ENCODE results near the gene TRPM8. TPM values are rescaled to one million over a fixed set of nuclear protein-coding genes. Genes with fewer than 3 reads are reported as not detected.

TRPM8 gene
- total RNA-seq, 1 experiment from 2014 or later: 3.9 TPM

DNA sequence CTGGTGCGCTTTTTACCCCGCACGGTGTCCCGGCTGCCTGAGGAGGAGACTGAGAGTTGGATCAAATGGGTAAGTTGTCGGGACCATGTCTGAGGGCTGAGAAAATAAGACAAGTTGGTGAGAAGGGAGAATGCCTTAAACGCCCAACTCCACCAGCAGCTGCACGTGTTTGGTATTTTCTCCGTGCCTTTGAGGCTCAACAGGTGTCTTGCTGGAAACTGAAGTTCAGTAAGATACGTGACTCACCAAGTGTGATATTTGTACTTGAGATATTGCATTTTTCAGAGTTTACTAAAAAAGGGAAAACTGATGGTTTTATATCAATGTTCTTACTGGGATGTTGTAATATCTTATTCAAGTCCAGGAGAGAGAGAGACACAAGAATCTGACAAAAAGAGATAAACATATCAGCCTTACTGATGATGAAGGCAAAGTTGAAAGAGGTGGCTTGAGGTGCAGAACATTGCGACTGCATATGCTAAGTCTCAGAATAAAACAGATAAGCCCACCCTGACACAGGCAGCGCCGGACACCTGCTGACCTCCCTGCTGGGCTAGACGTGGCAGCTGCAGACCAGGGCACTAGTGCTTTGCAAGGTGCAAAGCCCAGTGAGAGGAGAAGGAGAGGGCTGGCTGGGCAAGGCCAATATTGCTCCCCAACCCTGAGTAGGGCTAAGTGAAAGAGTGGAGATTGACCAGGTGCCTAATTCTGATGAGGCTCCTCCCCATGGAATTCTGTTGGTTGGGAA, 33.1 kb downstream of the TRPM8 start:
- Histone ChIP-seq H3K4me1 (ENCODE audit: control insufficient read depth, insufficient read depth, low read length) (no peaks in the 10 kb centered on the region), H3K27ac (ENCODE audit: low read length) (no peak overlapping the region), H3K36me3 (ENCODE audit: control insufficient read depth, insufficient read depth, low read length) (no peaks in the 10 kb centered on the region), H3K4me3 (ENCODE audit: low read depth in 2 of 2, low read length in 2 of 2) (no peak overlapping the region), H3K27me3 (ENCODE audit: control insufficient read depth, insufficient read depth, low read length) (no peaks in the 10 kb centered on the region), H3K9me3 (ENCODE audit: control insufficient read depth, insufficient read depth, low read depth, low read length) (no peaks in the 10 kb centered on the region)
- no TSS peak for BruUV-seq (replicated peaks)
- ChIA-PET CTCF (no interaction called here), POLR2A (no interaction called here)
- in situ Hi-C loops (cut with HindIII; ENCODE audit: low pct_unique_long_range_greater_than_20kb, low sequenced_read_pairs): no loop called here
- intact Hi-C loops (cut with micrococcal nuclease; ENCODE audit: unreplicated experiment): no loop called here
- DNase-seq (ENCODE audit: low read depth, low spot score) (no peak), ATAC-seq (no peak)
- TF ChIP-seq, protein P1, sequence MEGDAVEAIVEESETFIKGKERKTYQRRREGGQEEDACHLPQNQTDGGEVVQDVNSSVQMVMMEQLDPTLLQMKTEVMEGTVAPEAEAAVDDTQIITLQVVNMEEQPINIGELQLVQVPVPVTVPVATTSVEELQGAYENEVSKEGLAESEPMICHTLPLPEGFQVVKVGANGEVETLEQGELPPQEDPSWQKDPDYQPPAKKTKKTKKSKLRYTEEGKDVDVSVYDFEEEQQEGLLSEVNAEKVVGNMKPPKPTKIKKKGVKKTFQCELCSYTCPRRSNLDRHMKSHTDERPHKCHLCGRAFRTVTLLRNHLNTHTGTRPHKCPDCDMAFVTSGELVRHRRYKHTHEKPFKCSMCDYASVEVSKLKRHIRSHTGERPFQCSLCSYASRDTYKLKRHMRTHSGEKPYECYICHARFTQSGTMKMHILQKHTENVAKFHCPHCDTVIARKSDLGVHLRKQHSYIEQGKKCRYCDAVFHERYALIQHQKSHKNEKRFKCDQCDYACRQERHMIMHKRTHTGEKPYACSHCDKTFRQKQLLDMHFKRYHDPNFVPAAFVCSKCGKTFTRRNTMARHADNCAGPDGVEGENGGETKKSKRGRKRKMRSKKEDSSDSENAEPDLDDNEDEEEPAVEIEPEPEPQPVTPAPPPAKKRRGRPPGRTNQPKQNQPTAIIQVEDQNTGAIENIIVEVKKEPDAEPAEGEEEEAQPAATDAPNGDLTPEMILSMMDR (IDR thresholded peaks at IDR 0.05): no peak
- TF ChIP-seq SIN3A (IDR thresholded peaks at IDR 0.05; ENCODE audit: borderline replicate concordance, insufficient read depth, low read depth, low read length) (no peak), POLR2AphosphoS5 (IDR thresholded peaks at IDR 0.05; ENCODE audit: low read depth, low read length) (no peak), TCF7L2 (IDR thresholded peaks at IDR 0.05; ENCODE audit: low read depth, low read length) (no peak)
- TF ChIP-seq, protein P2, sequence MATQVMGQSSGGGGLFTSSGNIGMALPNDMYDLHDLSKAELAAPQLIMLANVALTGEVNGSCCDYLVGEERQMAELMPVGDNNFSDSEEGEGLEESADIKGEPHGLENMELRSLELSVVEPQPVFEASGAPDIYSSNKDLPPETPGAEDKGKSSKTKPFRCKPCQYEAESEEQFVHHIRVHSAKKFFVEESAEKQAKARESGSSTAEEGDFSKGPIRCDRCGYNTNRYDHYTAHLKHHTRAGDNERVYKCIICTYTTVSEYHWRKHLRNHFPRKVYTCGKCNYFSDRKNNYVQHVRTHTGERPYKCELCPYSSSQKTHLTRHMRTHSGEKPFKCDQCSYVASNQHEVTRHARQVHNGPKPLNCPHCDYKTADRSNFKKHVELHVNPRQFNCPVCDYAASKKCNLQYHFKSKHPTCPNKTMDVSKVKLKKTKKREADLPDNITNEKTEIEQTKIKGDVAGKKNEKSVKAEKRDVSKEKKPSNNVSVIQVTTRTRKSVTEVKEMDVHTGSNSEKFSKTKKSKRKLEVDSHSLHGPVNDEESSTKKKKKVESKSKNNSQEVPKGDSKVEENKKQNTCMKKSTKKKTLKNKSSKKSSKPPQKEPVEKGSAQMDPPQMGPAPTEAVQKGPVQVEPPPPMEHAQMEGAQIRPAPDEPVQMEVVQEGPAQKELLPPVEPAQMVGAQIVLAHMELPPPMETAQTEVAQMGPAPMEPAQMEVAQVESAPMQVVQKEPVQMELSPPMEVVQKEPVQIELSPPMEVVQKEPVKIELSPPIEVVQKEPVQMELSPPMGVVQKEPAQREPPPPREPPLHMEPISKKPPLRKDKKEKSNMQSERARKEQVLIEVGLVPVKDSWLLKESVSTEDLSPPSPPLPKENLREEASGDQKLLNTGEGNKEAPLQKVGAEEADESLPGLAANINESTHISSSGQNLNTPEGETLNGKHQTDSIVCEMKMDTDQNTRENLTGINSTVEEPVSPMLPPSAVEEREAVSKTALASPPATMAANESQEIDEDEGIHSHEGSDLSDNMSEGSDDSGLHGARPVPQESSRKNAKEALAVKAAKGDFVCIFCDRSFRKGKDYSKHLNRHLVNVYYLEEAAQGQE (IDR thresholded peaks at IDR 0.05; ENCODE audit: insufficient read depth in 1 of 2, low read depth in 2 of 2, low read length in 1 of 2): no peak

DNA sequence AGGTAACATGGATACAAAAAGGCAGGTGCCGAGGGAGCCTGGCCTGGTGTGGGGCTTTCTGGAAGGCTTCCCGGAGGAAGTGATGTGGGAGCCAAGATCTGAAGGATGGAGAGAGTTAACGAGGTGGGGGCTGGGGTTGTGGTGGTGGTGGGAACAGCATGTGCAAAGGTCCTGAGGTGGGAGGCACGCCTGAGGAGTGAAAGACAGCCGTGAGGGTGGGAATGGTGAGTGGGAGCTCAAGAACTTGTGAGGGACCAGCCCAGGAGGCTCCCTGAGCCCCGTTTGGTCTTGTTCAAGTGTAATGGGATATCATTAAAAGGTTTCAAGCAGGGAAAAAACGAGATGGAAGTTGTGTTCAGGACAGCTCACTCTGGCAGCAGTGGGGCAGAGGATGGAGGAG, 35.2 kb downstream of the TRPM8 start:
- Histone ChIP-seq H3K9me3 (ENCODE audit: control insufficient read depth, insufficient read depth, low read depth, low read length) (no peaks in the 10 kb centered on the region), H3K4me3 (ENCODE audit: low read depth in 2 of 2, low read length in 2 of 2) (no peak overlapping the region), H3K27ac (ENCODE audit: low read length) (no peak overlapping the region), H3K4me1 (ENCODE audit: control insufficient read depth, insufficient read depth, low read length) (no peaks in the 10 kb centered on the region), H3K27me3 (ENCODE audit: control insufficient read depth, insufficient read depth, low read length) (no peaks in the 10 kb centered on the region), H3K36me3 (ENCODE audit: control insufficient read depth, insufficient read depth, low read length) (no peaks in the 10 kb centered on the region)
- in situ Hi-C loops (cut with HindIII; ENCODE audit: low pct_unique_long_range_greater_than_20kb, low sequenced_read_pairs): no loop called here
- ATAC-seq (no peak), DNase-seq (ENCODE audit: low read depth, low spot score) (no peak)
- intact Hi-C loops (cut with micrococcal nuclease; ENCODE audit: unreplicated experiment): no loop called here
- TF ChIP-seq, protein P2 (IDR thresholded peaks at IDR 0.05; ENCODE audit: insufficient read depth in 1 of 2, low read depth in 2 of 2, low read length in 1 of 2): no peak
- TF ChIP-seq TCF7L2 (IDR thresholded peaks at IDR 0.05; ENCODE audit: low read depth, low read length): no peak
- no peak for TF ChIP-seq POLR2AphosphoS5 (IDR thresholded peaks at IDR 0.05; ENCODE audit: low read depth, low read length)
- TF ChIP-seq, protein P1 (IDR thresholded peaks at IDR 0.05): no peak
- no peak for TF ChIP-seq SIN3A (IDR thresholded peaks at IDR 0.05; ENCODE audit: borderline replicate concordance, insufficient read depth, low read depth, low read length)
- no TSS peak for BruUV-seq (replicated peaks)
- ChIA-PET CTCF (no interaction called here), POLR2A (no interaction called here)

All from Panc1 (cell line).